HG03432 (cell line): Measurements from ENCODE around the gene MCTP2.
A peak's percentile ranks its signal among the peaks of the same experiment; 100 is the strongest.

Source experiments
- ATAC-seq: cut with Tn5 transposase; IDR thresholded peaks from one replicate; pipeline ENCODE4 v1.9.1; 2021; ENCODE audit warnings: mild to moderate bottlenecking, moderate library complexity; ENCODE audit not compliant: unreplicated experiment

Gene MCTP2

GRCh38 chr15:94230883-94231722 lies at the start of gene MCTP2:
TSS of gene MCTP2 (plus strand) at chr15:94231561. CDS start at chr15:94298266, 66,705 bp downstream.
- ATAC-seq = peak; percentile 77

- no peak for ATAC-seq
These were observed 48.5 kb upstream of the MCTP2 start for GRCh38 chr15:94182883-94183282.

GRCh38 chr15:94185547-94186236 lies 45.7 kb upstream of the MCTP2 start:
- no peak for ATAC-seq

- no peak for ATAC-seq
These were observed 44.5 kb upstream of the MCTP2 start for GRCh38 chr15:94186770-94187331.

- no peak for ATAC-seq
These were observed 37.5 kb upstream of the MCTP2 start for GRCh38 chr15:94193906-94194305.

- ATAC-seq = no peak
These were observed 34.8 kb upstream of the MCTP2 start for GRCh38 chr15:94196531-94196930.

GRCh38 chr15:94198633-94199032 lies 32.7 kb upstream of the MCTP2 start:
- ATAC-seq = no peak

GRCh38 chr15:94199725-94200124 lies 31.6 kb upstream of the MCTP2 start:
- no peak for ATAC-seq

- ATAC-seq = no peak
These were observed 28.1 kb upstream of the MCTP2 start for GRCh38 chr15:94203306-94203705.

- ATAC-seq = no peak
These were observed 26.0 kb upstream of the MCTP2 start for GRCh38 chr15:94205366-94205765.

- ATAC-seq = peak; percentile 50
These were observed 24.7 kb upstream of the MCTP2 start for GRCh38 chr15:94206463-94207167.

GRCh38 chr15:94212291-94212690 lies 19.1 kb upstream of the MCTP2 start:
- no peak for ATAC-seq

GRCh38 chr15:94225616-94226015 lies 5.7 kb upstream of the MCTP2 start:
- ATAC-seq = no peak

GRCh38 chr15:94228611-94229010 lies 2.8 kb upstream of the MCTP2 start:
- no peak for ATAC-seq

GRCh38 chr15:94229591-94230369 lies 1.6 kb upstream of the MCTP2 start:
- ATAC-seq = peak; percentile 56

GRCh38 chr15:94230431-94230882 lies 904 bp upstream of the MCTP2 start:
- ATAC-seq = no peak

GRCh38 chr15:94231723-94232468 lies 535 bp downstream of the MCTP2 start:
- ATAC-seq = peak; percentile 8

- no peak for ATAC-seq
These were observed 2.1 kb downstream of the MCTP2 start for GRCh38 chr15:94233441-94233840.

- peak; percentile 9 for ATAC-seq
These were observed 2.9 kb downstream of the MCTP2 start for GRCh38 chr15:94234300-94234699.

GRCh38 chr15:94235041-94235440 lies 3.7 kb downstream of the MCTP2 start:
- no peak for ATAC-seq
